ENCODE data around the gene LENG9.
A peak's percentile ranks its signal among the peaks of the same experiment; 100 is the strongest.
"Not testable (repeated sequence)": the region's sequence is repeated elsewhere in the genome, so short reads cannot be mapped to it uniquely, and the experiment has no call there.

The LENG9 gene

GRCh38 chr19:54458648-54459281, 4.8 kb downstream of the LENG9 start:
- no peak for DNase-seq

- no peak for DNase-seq
Measured at GRCh38 chr19:54457773-54458647, 5.6 kb downstream of the LENG9 start.

GRCh38 chr19:54456423-54457373, 6.9 kb downstream of the LENG9 start:
- DNase-seq: no peak

- DNase-seq: no peak
Measured at GRCh38 chr19:54455786-54456422, 7.7 kb downstream of the LENG9 start.

GRCh38 chr19:54454781-54455675, 8.6 kb downstream of the LENG9 start:
- no peak for DNase-seq

- no peak for DNase-seq
Measured at GRCh38 chr19:54453921-54454780, 9.4 kb downstream of the LENG9 start.

GRCh38 chr19:54452626-54453025, 11.0 kb downstream of the LENG9 start:
- no peak for DNase-seq

- DNase-seq: no peak
Measured at GRCh38 chr19:54451997-54452396, 11.6 kb downstream of the LENG9 start.

- DNase-seq: no peak
Measured at GRCh38 chr19:54451331-54451871, 12.2 kb downstream of the LENG9 start.

GRCh38 chr19:54449701-54450069, 13.9 kb downstream of the LENG9 start:
- DNase-seq: no peak

GRCh38 chr19:54448774-54449700, 14.5 kb downstream of the LENG9 start, which contains the start of gene LENG8:
Gene LENG8 (plus strand): TSS chr19:54449199. CDS start chr19:54451345, 2,146 bp downstream.
- DNase-seq: peak; percentile 97

- peak; percentile 35 for DNase-seq
Measured at GRCh38 chr19:54448040-54448773, 15.4 kb downstream of the LENG9 start.

GRCh38 chr19:54446349-54446748, 17.2 kb downstream of the LENG9 start:
- DNase-seq: not testable (repeated sequence)

- no peak for DNase-seq
Measured at GRCh38 chr19:54444737-54445136, 18.8 kb downstream of the LENG9 start.

GRCh38 chr19:54440641-54441040, 22.9 kb downstream of the LENG9 start:
- DNase-seq: no peak

GRCh38 chr19:54439174-54439851, 24.3 kb downstream of the LENG9 start:
- DNase-seq: no peak

- DNase-seq: no peak
Measured at GRCh38 chr19:54436628-54437252, 26.8 kb downstream of the LENG9 start.

Measured in activated CD8-positive, alpha-beta memory T cell treated with anti-CD3 and anti-CD28 coated beads, Interleukin-2, amount 50 U/mL, for 4 hours (primary cell).